Activated T-helper 1 cell treated with Interleukin-2 at 50 U/mL for 16 hours (primary cell): ENCODE data around the gene NRP1.
"Not testable (repeated sequence)": the region's sequence is repeated elsewhere in the genome, so short reads cannot be mapped to it uniquely, and the experiment has no call there.

Experiments used
- DNase-seq: peaks from one replicate; pipeline ENCODE4 v3.0.0-alpha.2; 2020; ENCODE audit warnings: low read depth

Gene NRP1

GRCh38 chr10:33237736-33238624 is 96.5 kb downstream of the NRP1 start:
- DNase-seq, result no peak

GRCh38 chr10:33236916-33237315 is 97.6 kb downstream of the NRP1 start:
- no peak for DNase-seq

- no peak for DNase-seq
These were observed 98.5 kb downstream of the NRP1 start for GRCh38 chr10:33235951-33236350.

- DNase-seq, result no peak
These were observed 99.1 kb downstream of the NRP1 start for GRCh38 chr10:33235251-33235884.

- DNase-seq, result no peak
These were observed 99.6 kb downstream of the NRP1 start for GRCh38 chr10:33234831-33235237.

GRCh38 chr10:33233635-33234034 is 100.8 kb downstream of the NRP1 start:
- DNase-seq, result no peak

- no peak for DNase-seq
These were observed 101.2 kb downstream of the NRP1 start for GRCh38 chr10:33233221-33233620.

GRCh38 chr10:33231621-33232350 is 102.7 kb downstream of the NRP1 start:
- no peak for DNase-seq

GRCh38 chr10:33229949-33230267 is 104.6 kb downstream of the NRP1 start:
- DNase-seq, result no peak

GRCh38 chr10:33229252-33229948 is 105.1 kb downstream of the NRP1 start:
- no peak for DNase-seq

GRCh38 chr10:33228426-33228825 is 106.0 kb downstream of the NRP1 start:
- DNase-seq, result no peak

GRCh38 chr10:33227489-33227888 is 107.0 kb downstream of the NRP1 start:
- DNase-seq, result no peak

- DNase-seq, result no peak
These were observed 110.1 kb downstream of the NRP1 start for GRCh38 chr10:33224251-33224965.

GRCh38 chr10:33223326-33224000 is 111.0 kb downstream of the NRP1 start:
- no peak for DNase-seq

- DNase-seq, result not testable (repeated sequence)
These were observed 112.2 kb downstream of the NRP1 start for GRCh38 chr10:33222304-33222703.

- DNase-seq, result no peak
These were observed 116.6 kb downstream of the NRP1 start for GRCh38 chr10:33217854-33218253.

GRCh38 chr10:33216661-33217427 is 117.6 kb downstream of the NRP1 start:
- DNase-seq, result no peak

- DNase-seq, result no peak
These were observed 118.8 kb downstream of the NRP1 start for GRCh38 chr10:33215635-33216034.

- no peak for DNase-seq
These were observed 119.3 kb downstream of the NRP1 start for GRCh38 chr10:33215154-33215553.

- DNase-seq, result no peak
These were observed 120.3 kb downstream of the NRP1 start for GRCh38 chr10:33214174-33214573.
